IPS-18c (cell line): ENCODE data around the gene IL1RN.
"Not testable (repeated sequence)": the region's sequence is repeated elsewhere in the genome, so short reads cannot be mapped to it uniquely, and the experiment has no call there.

ENCODE experiments used
- H3K4me3 ChIP-seq: 2 replicates; pipeline ENCODE4 v1.7.0; 2013; ENCODE audit warnings: low read depth, mild to moderate bottlenecking, low read length, moderate library complexity; ENCODE audit not compliant: insufficient read depth
- H3K9me3 ChIP-seq: one replicate; pipeline ENCODE4 v1.6.1; 2013; ENCODE audit warnings: mild to moderate bottlenecking, low read length, moderate library complexity; ENCODE audit not compliant: control insufficient read depth, insufficient read depth

IL1RN gene

DNA sequence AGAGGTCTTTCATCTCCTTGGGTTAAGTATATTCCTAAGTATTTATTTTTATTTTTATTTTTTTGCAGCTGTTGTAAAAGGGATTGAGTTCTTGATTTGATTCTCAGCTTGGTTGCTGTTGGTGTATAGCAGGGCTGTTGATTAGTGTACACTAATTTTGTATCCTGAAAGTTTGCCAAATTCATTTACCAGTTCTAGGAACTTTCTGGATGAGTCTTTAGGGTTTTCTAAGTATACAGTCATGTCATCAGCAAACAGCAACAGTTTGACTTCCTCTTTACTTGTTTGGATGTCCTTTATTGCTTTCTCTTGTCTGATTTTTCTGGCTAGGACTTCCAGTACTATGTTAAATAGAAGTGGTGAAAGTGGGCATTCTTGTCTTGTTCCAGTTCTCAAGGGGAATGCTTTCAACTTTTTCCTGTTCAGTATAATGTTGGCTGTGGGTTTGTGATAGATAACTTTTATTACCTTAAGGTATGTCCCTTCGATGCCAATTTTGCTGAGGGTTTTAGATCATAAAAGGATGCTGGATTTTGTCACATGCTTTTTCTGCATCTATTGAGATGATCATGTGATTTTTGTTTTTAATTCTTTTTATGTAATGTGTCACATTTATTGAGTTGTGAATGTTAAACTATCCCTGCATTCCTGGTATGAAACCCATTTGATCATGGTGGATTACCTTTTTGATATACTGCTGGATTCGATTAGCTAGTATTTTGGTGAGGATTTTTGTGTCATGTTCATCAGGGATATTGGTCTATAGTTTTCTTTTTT lies 30.4 kb upstream of the IL1RN start:
- not testable (repeated sequence) for H3K9me3 ChIP-seq, H3K4me3 ChIP-seq

GRCh38 chr2:113098041-113098440 lies 29.4 kb upstream of the IL1RN start:
- no peak overlapping the region for H3K4me3 ChIP-seq
- H3K9me3 ChIP-seq, result no peaks in the 10 kb centered on the region

GRCh38 chr2:113098532-113098931 lies 28.9 kb upstream of the IL1RN start:
- H3K4me3 ChIP-seq, result no peak overlapping the region
- no peaks in the 10 kb centered on the region for H3K9me3 ChIP-seq

- H3K9me3 ChIP-seq, result no peaks in the 10 kb centered on the region
- no peak overlapping the region for H3K4me3 ChIP-seq
Observed at GRCh38 chr2:113102133-113102532, 25.3 kb upstream of the IL1RN start.

GRCh38 chr2:113103277-113103676 lies 24.1 kb upstream of the IL1RN start:
- no peaks in the 10 kb centered on the region for H3K9me3 ChIP-seq

GRCh38 chr2:113104054-113104611 lies 23.3 kb upstream of the IL1RN start:
- Histone ChIP-seq H3K9me3 (no peaks in the 10 kb centered on the region), H3K4me3 (no peak overlapping the region)

More at GRCh38 chr2:113103277-113103676, 24.1 kb upstream of the IL1RN start:
- no peak overlapping the region for H3K4me3 ChIP-seq

- no peak overlapping the region for H3K4me3 ChIP-seq
Observed at GRCh38 chr2:113105047-113105785, 22.2 kb upstream of the IL1RN start.

DNA sequence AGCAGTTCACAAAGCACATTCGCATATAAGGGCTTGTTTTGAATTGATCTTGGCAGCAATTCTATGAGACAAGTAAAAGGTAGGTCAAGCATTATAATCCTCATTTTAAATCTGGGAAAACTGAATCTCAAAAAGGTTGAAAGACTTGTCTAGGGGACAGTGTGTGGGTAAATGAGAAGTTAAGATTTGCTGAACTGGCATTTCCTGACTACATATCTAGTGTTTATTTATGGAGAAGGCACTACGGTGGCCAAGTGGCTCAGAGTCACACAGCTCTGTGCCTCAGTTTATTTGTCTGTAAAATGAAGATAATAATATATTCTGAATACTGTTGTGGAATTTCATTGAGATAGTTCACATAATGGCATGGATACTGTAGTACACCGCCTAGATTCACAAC lies 16.3 kb upstream of the IL1RN start:
- H3K9me3 ChIP-seq, result peaks cover 2% of the 10 kb centered on the region

More at GRCh38 chr2:113105047-113105785, 22.2 kb upstream of the IL1RN start:
- no peaks in the 10 kb centered on the region for H3K9me3 ChIP-seq

DNA sequence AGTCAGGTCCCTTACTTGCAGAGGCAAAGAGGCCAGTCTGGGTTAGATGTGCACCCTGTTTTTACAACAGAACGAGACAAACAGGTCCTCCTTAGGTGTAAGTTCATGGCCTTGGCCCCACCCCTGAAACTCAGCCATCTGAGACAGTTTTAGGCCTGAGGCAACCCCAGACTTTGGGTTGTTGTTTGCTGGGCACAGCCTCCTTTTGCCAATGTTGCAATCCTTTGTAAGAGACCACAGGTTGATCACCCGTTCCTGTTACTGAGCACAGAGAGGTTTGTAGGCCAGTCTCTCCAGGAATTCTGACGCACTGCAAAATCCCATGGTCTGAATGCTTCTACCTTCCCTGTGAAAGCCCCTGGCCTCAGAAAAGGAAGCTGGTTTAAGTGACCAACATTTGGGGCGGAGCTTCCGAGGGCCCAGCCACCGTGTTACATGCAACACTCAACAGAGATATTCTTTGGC lies 15.5 kb upstream of the IL1RN start:
- Histone ChIP-seq H3K9me3 (peaks cover 2% of the 10 kb centered on the region), H3K4me3 (no peak overlapping the region)

More for the DNA sequence above, 16.3 kb upstream of the IL1RN start:
- no peak overlapping the region for H3K4me3 ChIP-seq

GRCh38 chr2:113112441-113112840 lies 15.0 kb upstream of the IL1RN start:
- H3K4me3 ChIP-seq, result no peak overlapping the region
- peaks cover 2% of the 10 kb centered on the region for H3K9me3 ChIP-seq

- H3K9me3 ChIP-seq, result peaks cover 4% of the 10 kb centered on the region
- no peak overlapping the region for H3K4me3 ChIP-seq
Observed at GRCh38 chr2:113112871-113113270, 14.5 kb upstream of the IL1RN start.

DNA sequence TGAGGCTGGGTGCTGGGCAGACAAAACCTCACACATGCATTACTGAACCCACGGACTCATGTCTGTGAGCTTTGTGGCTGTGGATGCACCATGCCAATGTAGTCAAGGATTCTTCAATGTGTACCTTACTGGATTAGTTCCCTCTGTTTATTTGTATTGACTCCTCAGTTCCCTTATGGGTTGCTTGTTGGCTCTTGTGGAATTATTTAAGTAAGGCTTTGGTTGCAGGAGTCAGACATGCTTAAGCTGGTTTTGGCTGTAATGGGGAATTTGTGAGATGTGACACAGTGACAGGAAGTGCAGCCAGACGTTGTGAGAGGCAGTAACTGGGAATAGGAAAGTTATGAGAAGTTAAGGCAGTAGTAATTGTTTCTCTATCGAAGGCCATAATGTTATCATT lies 13.6 kb upstream of the IL1RN start:
- Histone ChIP-seq H3K4me3 (no peak overlapping the region), H3K9me3 (peaks cover 4% of the 10 kb centered on the region)

DNA sequence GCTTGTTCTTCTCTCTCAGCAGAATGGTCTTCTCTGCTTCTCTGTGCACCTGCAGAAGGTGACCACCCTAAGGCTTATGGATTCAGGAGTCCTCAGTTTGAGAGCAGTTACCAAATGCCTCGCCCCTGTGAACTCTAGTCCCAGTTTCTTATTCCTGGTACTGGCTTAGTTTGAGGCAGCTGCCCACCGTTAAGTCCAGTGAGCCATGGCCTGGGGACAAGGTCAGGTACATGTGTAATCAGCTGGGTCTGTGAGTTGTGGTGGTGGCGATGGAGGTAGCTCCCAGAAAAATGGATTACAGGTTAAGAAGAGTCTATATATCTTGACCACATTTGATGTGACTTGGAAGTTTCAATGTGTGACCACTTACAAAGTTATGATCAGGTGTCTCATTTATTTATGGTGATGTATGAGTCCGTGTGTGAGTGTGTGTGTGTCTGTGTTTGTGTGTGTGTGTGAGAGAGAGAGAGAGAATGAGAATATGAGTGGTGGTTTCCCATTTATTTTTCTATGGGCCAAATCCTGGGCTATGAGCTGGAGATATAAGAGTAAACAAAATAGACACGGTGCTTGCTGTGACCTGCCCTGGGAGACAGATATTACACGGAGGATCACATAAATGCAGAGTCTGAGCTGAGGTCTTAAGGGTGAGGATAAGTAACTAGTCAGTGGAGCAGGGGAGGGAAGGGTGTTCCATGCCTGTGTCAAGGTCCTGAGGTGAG lies 13.0 kb upstream of the IL1RN start:
- H3K4me3 ChIP-seq, result no peak overlapping the region
- peaks cover 4% of the 10 kb centered on the region for H3K9me3 ChIP-seq

GRCh38 chr2:113114996-113115395 lies 12.4 kb upstream of the IL1RN start:
- Histone ChIP-seq H3K9me3 (peaks cover 4% of the 10 kb centered on the region), H3K4me3 (no peak overlapping the region)

DNA sequence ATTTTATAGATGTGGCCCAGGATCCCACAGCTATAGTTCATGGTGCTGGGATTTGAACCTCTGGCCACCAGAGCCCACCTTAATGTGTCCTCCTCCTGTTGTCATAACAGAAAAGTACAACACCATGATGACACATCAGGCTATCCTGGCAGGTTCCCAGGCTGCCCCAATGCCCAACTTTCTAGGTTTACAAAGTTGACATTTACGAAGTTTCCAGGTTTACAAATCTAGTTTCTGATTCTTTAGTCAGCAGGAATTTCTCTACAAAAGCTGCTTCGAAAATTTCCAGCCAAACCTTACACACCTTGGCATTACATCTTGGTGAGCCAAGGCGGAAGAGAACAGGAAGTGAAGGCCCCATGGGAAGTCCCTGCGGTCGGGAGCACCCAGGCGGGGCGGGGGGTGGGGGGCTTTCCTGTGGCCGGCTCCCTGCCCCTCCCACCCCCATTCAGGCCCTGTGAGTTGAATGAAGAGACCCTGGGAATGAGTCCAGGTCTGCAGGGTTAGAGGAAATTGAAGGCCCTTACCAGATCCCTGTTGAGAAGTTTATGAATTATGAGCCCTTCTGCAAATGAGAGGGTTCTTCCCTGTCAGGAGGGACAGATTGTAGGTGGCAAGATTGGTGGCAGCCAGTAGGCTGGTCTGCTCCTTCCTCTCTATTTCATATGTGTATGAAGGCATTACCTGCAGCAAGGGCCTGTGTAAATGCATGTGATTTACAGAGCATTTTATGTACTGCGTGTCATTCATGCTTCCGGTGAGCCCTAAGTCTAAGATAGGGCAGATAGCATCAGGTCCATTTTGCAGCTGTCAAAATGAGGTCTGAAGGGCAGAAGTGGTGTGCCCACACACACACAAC lies 11.1 kb upstream of the IL1RN start:
- Histone ChIP-seq H3K4me3 (no peak overlapping the region), H3K9me3 (peaks cover 4% of the 10 kb centered on the region)

DNA sequence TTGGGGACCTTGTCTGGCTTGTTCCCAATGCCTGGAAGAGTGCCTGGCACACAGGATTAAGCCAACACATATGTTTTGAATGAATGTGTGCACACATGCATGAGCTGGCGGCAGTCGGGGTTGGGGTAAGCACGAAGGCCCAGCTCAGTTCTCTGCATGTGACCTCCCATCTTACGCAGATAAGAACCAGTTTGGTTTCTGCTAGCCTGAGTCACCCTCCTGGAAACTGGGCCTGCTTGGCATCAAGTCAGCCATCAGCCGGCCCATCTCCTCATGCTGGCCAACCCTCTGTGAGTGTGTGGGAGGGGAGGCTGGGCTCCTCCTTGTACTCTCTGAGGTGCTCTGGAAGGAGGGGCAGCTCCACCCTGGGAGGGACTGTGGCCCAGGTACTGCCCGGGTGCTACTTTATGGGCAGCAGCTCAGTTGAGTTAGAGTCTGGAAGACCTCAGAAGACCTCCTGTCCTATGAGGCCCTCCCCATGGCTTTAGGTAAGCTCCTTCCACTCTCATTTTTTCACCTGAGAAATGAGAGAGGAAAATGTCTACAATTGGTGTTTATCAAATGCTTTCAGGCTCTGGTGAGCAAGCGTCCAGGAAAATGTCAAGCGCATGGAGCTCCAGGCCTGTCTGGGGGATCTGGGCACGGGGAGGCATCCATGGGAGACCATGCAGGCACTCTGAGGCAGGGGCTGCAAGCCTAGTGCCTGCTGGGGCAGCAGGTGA lies 9.7 kb upstream of the IL1RN start:
- Histone ChIP-seq H3K9me3 (peaks cover 4% of the 10 kb centered on the region), H3K4me3 (no peak overlapping the region)
